Measurements from ENCODE around the gene KIF21B.

DNA sequence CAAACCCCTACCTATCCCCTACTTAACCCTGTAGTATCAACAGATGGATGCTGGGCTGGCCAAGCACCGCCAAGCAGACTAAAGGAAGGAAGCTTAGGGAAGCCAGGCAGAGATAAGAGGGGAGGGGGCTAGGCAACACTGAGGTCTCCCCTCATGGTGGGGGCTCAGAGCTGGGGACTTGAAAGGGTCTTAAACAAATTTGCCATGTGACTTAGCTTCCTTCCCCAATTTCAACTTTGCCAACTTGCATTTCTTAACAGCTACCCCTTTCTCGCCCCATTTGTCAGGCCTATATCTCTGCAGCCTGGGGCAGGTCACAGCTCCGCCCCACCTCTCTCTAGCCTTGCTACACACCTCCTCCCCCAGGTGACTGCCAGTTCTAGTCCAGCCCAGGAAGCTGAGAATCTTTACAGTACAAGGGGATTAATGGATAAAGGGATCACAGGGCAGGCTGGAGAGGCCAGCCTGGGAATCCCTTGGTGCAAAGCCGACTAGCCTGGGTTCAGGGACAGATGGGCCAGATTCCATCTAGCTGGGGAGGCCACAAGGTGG, 3.4 kb downstream of the KIF21B start:
- TF ChIP-seq, protein P1, sequence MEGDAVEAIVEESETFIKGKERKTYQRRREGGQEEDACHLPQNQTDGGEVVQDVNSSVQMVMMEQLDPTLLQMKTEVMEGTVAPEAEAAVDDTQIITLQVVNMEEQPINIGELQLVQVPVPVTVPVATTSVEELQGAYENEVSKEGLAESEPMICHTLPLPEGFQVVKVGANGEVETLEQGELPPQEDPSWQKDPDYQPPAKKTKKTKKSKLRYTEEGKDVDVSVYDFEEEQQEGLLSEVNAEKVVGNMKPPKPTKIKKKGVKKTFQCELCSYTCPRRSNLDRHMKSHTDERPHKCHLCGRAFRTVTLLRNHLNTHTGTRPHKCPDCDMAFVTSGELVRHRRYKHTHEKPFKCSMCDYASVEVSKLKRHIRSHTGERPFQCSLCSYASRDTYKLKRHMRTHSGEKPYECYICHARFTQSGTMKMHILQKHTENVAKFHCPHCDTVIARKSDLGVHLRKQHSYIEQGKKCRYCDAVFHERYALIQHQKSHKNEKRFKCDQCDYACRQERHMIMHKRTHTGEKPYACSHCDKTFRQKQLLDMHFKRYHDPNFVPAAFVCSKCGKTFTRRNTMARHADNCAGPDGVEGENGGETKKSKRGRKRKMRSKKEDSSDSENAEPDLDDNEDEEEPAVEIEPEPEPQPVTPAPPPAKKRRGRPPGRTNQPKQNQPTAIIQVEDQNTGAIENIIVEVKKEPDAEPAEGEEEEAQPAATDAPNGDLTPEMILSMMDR (IDR thresholded peaks at IDR 0.05) = no peak
- TF ChIP-seq POLR2AphosphoS5 (IDR thresholded peaks at IDR 0.05) (peak in 1 of 3 donors; percentile 20), POLR2A (IDR thresholded peaks at IDR 0.05) (no peak)
